MM.1S (cell line): ENCODE results near the gene RFC1.
"Not testable (repeated sequence)": the region's sequence is repeated elsewhere in the genome, so short reads cannot be mapped to it uniquely, and the experiment has no call there.

Experiments used
- EZH2 ChIP-seq: fragments of 300-600 bp; sonication (generic); optimal IDR thresholded peaks from 2 replicates; pipeline ENCODE3; 2017; ENCODE audit warnings: low read depth, mild to moderate bottlenecking, antibody characterized with exemption, low read length, mixed read lengths
- TF ChIP-seq, protein P1 (sequence below): fragments of 300-600 bp; sonication (generic); IDR thresholded peaks from 2 replicates; pipeline ENCODE4 v1.5.1; 2016; ENCODE audit warnings: antibody characterized with exemption, low read length, mixed read lengths

GRCh38 chr4:39371209-39371608 is 5.0 kb upstream of the RFC1 start:
- TF ChIP-seq, protein P1, sequence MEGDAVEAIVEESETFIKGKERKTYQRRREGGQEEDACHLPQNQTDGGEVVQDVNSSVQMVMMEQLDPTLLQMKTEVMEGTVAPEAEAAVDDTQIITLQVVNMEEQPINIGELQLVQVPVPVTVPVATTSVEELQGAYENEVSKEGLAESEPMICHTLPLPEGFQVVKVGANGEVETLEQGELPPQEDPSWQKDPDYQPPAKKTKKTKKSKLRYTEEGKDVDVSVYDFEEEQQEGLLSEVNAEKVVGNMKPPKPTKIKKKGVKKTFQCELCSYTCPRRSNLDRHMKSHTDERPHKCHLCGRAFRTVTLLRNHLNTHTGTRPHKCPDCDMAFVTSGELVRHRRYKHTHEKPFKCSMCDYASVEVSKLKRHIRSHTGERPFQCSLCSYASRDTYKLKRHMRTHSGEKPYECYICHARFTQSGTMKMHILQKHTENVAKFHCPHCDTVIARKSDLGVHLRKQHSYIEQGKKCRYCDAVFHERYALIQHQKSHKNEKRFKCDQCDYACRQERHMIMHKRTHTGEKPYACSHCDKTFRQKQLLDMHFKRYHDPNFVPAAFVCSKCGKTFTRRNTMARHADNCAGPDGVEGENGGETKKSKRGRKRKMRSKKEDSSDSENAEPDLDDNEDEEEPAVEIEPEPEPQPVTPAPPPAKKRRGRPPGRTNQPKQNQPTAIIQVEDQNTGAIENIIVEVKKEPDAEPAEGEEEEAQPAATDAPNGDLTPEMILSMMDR, result not testable (repeated sequence)
- not testable (repeated sequence) for TF ChIP-seq EZH2
